ENCODE measurements around the gene PPM1G. TPM values are rescaled to one million over a fixed set of nuclear protein-coding genes. Genes with fewer than 3 reads are reported as not detected.
A peak's percentile ranks its signal among the peaks of the same experiment; 100 is the strongest.

Gene PPM1G
- polyA plus RNA-seq, 1 donor (not counting 4 experiments of a cell fraction or from before 2014, with no cell fraction given), result 55.5 TPM

DNA sequence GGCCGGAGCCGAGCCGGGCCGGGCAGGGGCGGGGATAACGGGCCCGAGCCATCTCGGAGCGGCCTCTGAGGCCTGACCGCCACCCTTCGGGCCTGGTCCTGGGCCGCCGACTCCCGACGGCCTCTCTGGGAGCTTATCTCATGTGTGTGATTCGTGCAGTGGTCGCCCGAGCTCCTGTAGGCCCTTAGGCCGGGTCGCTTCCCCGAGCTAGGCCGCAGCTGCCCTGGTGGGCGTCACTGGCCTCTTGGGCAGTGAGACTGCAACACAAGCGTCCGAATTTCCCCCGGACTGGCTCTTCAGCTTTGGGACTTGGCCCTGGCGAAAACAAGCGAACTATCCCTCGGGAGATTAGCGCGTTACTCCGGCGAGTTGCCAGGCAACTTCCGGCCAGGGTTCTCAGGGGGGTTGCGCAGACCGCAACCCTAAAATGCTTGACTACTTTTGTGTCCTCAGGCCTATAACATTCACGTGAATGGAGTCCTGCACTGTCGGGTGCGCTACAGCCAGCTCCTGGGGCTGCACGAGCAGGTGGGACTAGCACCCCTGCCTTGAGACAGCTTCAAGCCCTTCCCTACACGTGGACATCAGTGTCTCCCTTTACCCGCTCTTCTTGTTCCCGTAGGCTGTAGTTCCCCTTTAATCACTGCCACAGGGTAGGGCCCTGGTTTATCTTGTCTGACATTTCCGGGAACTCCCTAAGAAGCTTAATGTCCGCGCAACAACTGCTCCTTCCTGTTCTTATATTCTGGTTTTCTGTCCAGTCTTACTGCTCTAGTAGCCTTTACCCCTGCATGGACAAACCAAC, 38.4 kb downstream of the PPM1G start:
- Histone ChIP-seq H3K9me1 (ENCODE audit: control insufficient read depth, extremely low read depth, insufficient read depth, low read length) (no peaks in the 10 kb centered on the region), H3K9ac (ENCODE audit: control insufficient read depth, extremely low read depth, insufficient read depth, low read length) (peak overlapping the region; percentile 93), H2AFZ (ENCODE audit: control insufficient read depth, low read length) (peak overlapping the region; percentile 67), H3K79me2 (ENCODE audit: control insufficient read depth, insufficient read depth, low read length) (peaks cover 58% of the 10 kb centered on the region), H3K27me3 (ENCODE audit: control insufficient read depth, extremely low read depth, insufficient read depth, low read length) (no peaks in the 10 kb centered on the region), H4K20me1 (ENCODE audit: control insufficient read depth, extremely low read depth, insufficient read depth, low read length) (peaks cover 2% of the 10 kb centered on the region), H3K4me3 (ENCODE audit: control insufficient read depth in 2 of 3, extremely low read depth in 1 of 3, insufficient read depth in 2 of 3, low read depth in 1 of 3, low read length in 3 of 3) (peak overlapping the region; percentile 84 to 94 (median 92)), H3K4me1 (ENCODE audit: control insufficient read depth, extremely low read depth, insufficient read depth, low read length) (peaks cover 24% of the 10 kb centered on the region), H3K27ac (ENCODE audit: control insufficient read depth, insufficient read depth, low read length) (peak overlapping the region; percentile 85), H3K4me2 (ENCODE audit: control insufficient read depth, extremely low read depth, insufficient read depth, low read depth, low read length) (peak overlapping the region; percentile 90), H3K9me3 (ENCODE audit: control insufficient read depth, low read depth, low read length) (no peaks in the 10 kb centered on the region), H3K36me3 (ENCODE audit: control insufficient read depth in 2 of 2, extremely low read depth in 1 of 2, insufficient read depth in 2 of 2, low read length in 2 of 2) (peaks cover 31 to 51% of the 10 kb centered on the region in 2 experiments)
- TF ChIP-seq EZH2 (IDR thresholded peaks at IDR 0.05; ENCODE audit: low read length) (no peak), CTCF (optimal IDR thresholded peaks at IDR 0.05 in 1 of 3, IDR thresholded peaks at IDR 0.05 in 1 of 3, conservative IDR thresholded peaks at IDR 0.05 in 1 of 3; ENCODE audit: extremely low read depth in 1 of 3, insufficient read depth in 2 of 3, low read length in 3 of 3) (no peak)
- dilution Hi-C loops (cut with MboI; ENCODE audit: extremely low pct_ligation_motif_present, low sequenced_read_pairs), result no loop called here
- FAIRE-seq, result no peak
- DNase-seq (ENCODE audit: low read depth, low spot score), result no peak

DNA sequence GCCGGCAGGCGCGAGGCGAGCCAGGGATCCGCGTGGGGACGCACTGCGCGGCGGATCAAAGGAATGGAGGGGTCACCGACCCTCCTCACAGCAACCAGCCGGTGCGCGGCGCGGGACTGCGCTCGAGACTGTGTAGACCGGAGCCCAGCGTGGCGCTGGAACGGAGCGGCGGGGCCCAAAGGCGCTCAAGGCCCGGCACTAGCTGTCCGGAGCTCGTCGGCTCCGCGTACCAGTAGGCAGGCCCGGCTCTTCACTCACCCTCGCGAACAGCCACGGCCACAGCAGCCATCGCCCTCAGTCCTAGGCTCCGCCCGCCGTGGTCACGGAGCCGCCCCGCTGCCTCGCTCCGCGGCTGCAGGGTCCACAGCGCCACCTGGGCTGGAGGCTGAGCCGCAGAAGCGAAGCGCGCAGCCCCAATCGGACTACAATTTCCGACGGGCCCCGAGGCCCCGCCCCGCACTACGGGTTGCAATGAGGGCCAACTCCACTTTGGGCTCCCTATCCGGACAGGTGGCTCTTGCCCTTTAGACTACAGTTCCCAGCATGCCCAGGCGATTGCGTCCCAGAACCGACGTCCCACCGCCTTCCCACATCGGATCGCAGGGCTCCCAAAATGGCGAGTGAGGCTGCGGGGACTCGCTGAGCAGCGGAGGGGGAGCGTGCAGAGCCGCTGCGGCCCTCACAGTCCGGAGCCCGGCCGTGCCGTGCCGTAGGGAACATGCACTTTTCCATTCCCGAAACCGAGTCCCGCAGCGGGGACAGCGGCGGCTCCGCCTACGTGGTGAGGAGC, 39.2 kb downstream of the PPM1G start, which contains the start of the genes EIF2B4 and SNX17:
TSS of gene EIF2B4 (minus strand) at position 313 of the 790 bp plus-strand sequence. CDS start at position 289, 24 bp downstream.
TSS of gene SNX17 (plus strand) at position 591 of the 790 bp plus-strand sequence. CDS start at position 719, 128 bp downstream.
- no peak for FAIRE-seq
- Histone ChIP-seq H3K4me2 (ENCODE audit: control insufficient read depth, extremely low read depth, insufficient read depth, low read depth, low read length) (peak within 1 kb of the TSS; percentile 90), H4K20me1 (ENCODE audit: control insufficient read depth, extremely low read depth, insufficient read depth, low read length) (peaks cover 2% of the 10 kb centered on the region)

More for the DNA sequence above, 39.2 kb downstream of the PPM1G start, which contains the start of the genes EIF2B4 and SNX17:
- Histone ChIP-seq H3K36me3 (ENCODE audit: control insufficient read depth in 2 of 2, extremely low read depth in 1 of 2, insufficient read depth in 2 of 2, low read length in 2 of 2) (peaks cover 28 to 47% of the 10 kb centered on the region in 2 experiments), H3K4me3 (ENCODE audit: control insufficient read depth in 2 of 3, extremely low read depth in 1 of 3, insufficient read depth in 2 of 3, low read depth in 1 of 3, low read length in 3 of 3) (peak within 1 kb of the TSS; percentile 84 to 94 (median 92)), H3K27ac (ENCODE audit: control insufficient read depth, insufficient read depth, low read length) (peak within 1 kb of the TSS; percentile 85), H3K9ac (ENCODE audit: control insufficient read depth, extremely low read depth, insufficient read depth, low read length) (peak within 1 kb of the TSS; percentile 93), H3K9me3 (ENCODE audit: control insufficient read depth, low read depth, low read length) (no peaks in the 10 kb centered on the region), H3K9me1 (ENCODE audit: control insufficient read depth, extremely low read depth, insufficient read depth, low read length) (no peaks in the 10 kb centered on the region), H2AFZ (ENCODE audit: control insufficient read depth, low read length) (peak within 1 kb of the TSS; percentile 95), H3K79me2 (ENCODE audit: control insufficient read depth, insufficient read depth, low read length) (peaks cover 57% of the 10 kb centered on the region), H3K4me1 (ENCODE audit: control insufficient read depth, extremely low read depth, insufficient read depth, low read length) (peaks cover 24% of the 10 kb centered on the region), H3K27me3 (ENCODE audit: control insufficient read depth, extremely low read depth, insufficient read depth, low read length) (no peaks in the 10 kb centered on the region)
- peak; percentile 68 to 97 (median 91) for TF ChIP-seq CTCF (optimal IDR thresholded peaks at IDR 0.05 in 1 of 3, IDR thresholded peaks at IDR 0.05 in 1 of 3, conservative IDR thresholded peaks at IDR 0.05 in 1 of 3; ENCODE audit: extremely low read depth in 1 of 3, insufficient read depth in 2 of 3, low read length in 3 of 3)
- TF ChIP-seq EZH2 (IDR thresholded peaks at IDR 0.05; ENCODE audit: low read length), result no peak
- peak; percentile 92 for DNase-seq (ENCODE audit: low read depth, low spot score)
- dilution Hi-C loops (cut with MboI; ENCODE audit: extremely low pct_ligation_motif_present, low sequenced_read_pairs), result no loop called here

All from keratinocyte (primary cell).